OCI-LY3 (cell line): ENCODE results near the gene GNA12.

Source experiments
- H2AFZ ChIP-seq: fragments of 200-600, 300-600 bp; shearing (Covaris generic); 2 replicates; pipeline ENCODE4 v1.6.0; 2014; ENCODE audit warnings: antibody characterized with exemption, low read depth, low read length
- H3K27ac ChIP-seq: fragments of 200-600, 300-600 bp; sonication (generic); 2 replicates; pipeline ENCODE4 v1.5.1; 2014; ENCODE audit warnings: mild to moderate bottlenecking, low read length, moderate library complexity, mixed read lengths
- H3K27me3 ChIP-seq: fragments of 200-600, 300-600 bp; sonication (generic); 2 replicates; pipeline ENCODE4 v1.6.1; 2014; ENCODE audit warnings: low read depth, low read length, mixed read lengths
- H3K36me3 ChIP-seq: fragments of 200-600, 300-600 bp; sonication (generic); replicated peaks from 2 replicates; pipeline ENCODE3; 2014; ENCODE audit warnings: low read depth, low read length, mixed read lengths
- H3K4me1 ChIP-seq: fragments of 300-600, 200-600 bp; sonication (generic); 2 replicates; pipeline ENCODE4 v1.6.1; 2014; ENCODE audit warnings: low read length, mixed read lengths
- H3K4me2 ChIP-seq: fragments of 200-600, 300-600 bp; sonication (generic); 2 replicates; pipeline ENCODE4 v1.6.1; 2014; ENCODE audit warnings: low read length, mixed read lengths
- H3K4me3 ChIP-seq: fragments of 300-600, 200-600 bp; sonication (generic); 2 replicates; pipeline ENCODE4 v1.5.1; 2014; ENCODE audit warnings: antibody characterized with exemption, mild to moderate bottlenecking, low read length, moderate library complexity
- H3K79me2 ChIP-seq: fragments of 300-600, 200-600 bp; shearing (Covaris generic); 2 replicates; pipeline ENCODE4 v1.6.1; 2014; ENCODE audit warnings: mild to moderate bottlenecking, low read length, mixed read lengths
- H3K9ac ChIP-seq: fragments of 300-600, 200-600 bp; shearing (Covaris generic); 2 replicates; pipeline ENCODE4 v1.6.0; 2014; ENCODE audit warnings: mild to moderate bottlenecking, low read length, moderate library complexity
- H3K9me3 ChIP-seq: fragments of 200-600, 300-600 bp; shearing (Covaris generic); 2 replicates; pipeline ENCODE4 v1.6.1; 2014; ENCODE audit warnings: low read length, mixed read lengths; ENCODE audit not compliant: insufficient read depth
- H4K20me1 ChIP-seq: fragments of 200-600, 300-600 bp; sonication (generic); 2 replicates; pipeline ENCODE4 v1.6.1; 2016; ENCODE audit warnings: low read length, mixed read lengths; ENCODE audit not compliant: insufficient read depth
- EZH2phosphoT487 ChIP-seq: fragments of 200-600 bp; shearing (Covaris generic); IDR thresholded peaks from 2 replicates; pipeline ENCODE4 v1.6.1; 2018; ENCODE audit warnings: antibody characterized with exemption, mixed run types, low read depth
- TF ChIP-seq, protein P1 (sequence below): fragments of 200-600, 300-600 bp; sonication (generic); IDR thresholded peaks from 2 replicates; pipeline ENCODE4 v1.5.1; 2014; ENCODE audit warnings: antibody characterized with exemption, low read length, low read depth

Gene GNA12

DNA sequence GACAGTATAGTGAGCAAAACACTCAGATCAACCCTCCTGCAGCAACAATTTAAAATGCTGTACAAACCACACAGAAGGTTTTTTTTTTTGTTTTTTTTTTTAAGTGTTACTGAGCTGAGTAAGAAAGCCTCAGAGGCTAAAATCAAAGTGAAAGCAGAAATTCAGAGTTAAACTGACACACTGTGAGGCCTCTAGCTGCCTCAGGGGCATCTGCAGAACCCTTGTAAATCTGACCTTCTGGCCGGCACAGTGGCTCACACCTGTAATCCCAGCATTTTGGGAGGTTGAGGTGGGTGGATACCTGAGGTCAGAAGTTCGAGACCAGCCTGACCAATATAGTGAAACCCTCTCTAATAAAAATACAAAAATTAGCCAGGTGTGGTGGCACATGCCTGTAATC lies 7.4 kb upstream of the GNA12 start:
- Histone ChIP-seq H2AFZ (no peak overlapping the region), H3K27ac (peak overlapping the region; percentile 50), H3K4me1 (peaks cover 26% of the 10 kb centered on the region), H3K4me3 (no peak overlapping the region), H3K9ac (no peak overlapping the region), H4K20me1 (no peaks in the 10 kb centered on the region), H3K4me2 (peak overlapping the region; percentile 54), H3K27me3 (no peaks in the 10 kb centered on the region), H3K36me3 (no peaks in the 10 kb centered on the region), H3K79me2 (no peaks in the 10 kb centered on the region), H3K9me3 (no peaks in the 10 kb centered on the region)
- TF ChIP-seq EZH2phosphoT487, result no peak
- TF ChIP-seq, protein P1, sequence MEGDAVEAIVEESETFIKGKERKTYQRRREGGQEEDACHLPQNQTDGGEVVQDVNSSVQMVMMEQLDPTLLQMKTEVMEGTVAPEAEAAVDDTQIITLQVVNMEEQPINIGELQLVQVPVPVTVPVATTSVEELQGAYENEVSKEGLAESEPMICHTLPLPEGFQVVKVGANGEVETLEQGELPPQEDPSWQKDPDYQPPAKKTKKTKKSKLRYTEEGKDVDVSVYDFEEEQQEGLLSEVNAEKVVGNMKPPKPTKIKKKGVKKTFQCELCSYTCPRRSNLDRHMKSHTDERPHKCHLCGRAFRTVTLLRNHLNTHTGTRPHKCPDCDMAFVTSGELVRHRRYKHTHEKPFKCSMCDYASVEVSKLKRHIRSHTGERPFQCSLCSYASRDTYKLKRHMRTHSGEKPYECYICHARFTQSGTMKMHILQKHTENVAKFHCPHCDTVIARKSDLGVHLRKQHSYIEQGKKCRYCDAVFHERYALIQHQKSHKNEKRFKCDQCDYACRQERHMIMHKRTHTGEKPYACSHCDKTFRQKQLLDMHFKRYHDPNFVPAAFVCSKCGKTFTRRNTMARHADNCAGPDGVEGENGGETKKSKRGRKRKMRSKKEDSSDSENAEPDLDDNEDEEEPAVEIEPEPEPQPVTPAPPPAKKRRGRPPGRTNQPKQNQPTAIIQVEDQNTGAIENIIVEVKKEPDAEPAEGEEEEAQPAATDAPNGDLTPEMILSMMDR, result no peak

DNA sequence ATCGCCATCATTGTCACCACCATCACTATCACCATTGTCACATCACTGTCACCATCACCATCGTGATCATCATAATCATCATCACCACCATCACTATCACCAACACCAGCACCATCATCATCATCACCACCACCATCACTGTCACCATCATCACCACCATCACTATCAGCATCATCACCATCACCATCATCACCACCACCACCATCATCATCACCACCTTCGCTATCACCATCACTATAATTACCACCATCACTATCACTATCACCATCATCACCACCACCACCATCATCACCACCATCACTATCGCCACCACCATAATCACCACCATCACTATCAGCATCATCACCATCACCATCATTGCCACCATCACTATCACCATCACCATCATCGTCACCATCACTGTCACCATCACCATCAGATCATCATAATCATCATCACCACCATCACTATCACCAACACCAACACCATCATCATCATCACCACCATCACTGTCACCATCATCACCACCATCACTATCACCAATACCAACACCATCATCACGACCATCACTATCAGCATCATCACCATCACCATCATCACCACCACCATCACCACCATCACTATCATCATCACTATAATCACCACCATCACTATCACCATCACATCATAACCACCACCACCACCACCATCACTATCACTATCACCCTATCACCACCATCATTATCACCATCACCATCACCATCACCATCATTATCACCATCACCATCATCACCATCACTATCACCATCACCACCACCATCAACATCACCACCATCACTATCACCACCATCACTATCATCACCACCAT lies 6.0 kb upstream of the GNA12 start:
- H3K36me3 ChIP-seq, result no peaks in the 10 kb centered on the region
- H3K4me3 ChIP-seq, result no peak overlapping the region
- H3K4me1 ChIP-seq, result peaks cover 27% of the 10 kb centered on the region
- H4K20me1 ChIP-seq, result no peaks in the 10 kb centered on the region
- H3K9ac ChIP-seq, result no peak overlapping the region
- no peaks in the 10 kb centered on the region for H3K9me3 ChIP-seq
- H2AFZ ChIP-seq, result no peak overlapping the region
- H3K27me3 ChIP-seq, result no peaks in the 10 kb centered on the region
- no peak overlapping the region for H3K4me2 ChIP-seq
- H3K27ac ChIP-seq, result no peak overlapping the region
- TF ChIP-seq, protein P1, result no peak
- TF ChIP-seq EZH2phosphoT487, result no peak
- no peaks in the 10 kb centered on the region for H3K79me2 ChIP-seq

DNA sequence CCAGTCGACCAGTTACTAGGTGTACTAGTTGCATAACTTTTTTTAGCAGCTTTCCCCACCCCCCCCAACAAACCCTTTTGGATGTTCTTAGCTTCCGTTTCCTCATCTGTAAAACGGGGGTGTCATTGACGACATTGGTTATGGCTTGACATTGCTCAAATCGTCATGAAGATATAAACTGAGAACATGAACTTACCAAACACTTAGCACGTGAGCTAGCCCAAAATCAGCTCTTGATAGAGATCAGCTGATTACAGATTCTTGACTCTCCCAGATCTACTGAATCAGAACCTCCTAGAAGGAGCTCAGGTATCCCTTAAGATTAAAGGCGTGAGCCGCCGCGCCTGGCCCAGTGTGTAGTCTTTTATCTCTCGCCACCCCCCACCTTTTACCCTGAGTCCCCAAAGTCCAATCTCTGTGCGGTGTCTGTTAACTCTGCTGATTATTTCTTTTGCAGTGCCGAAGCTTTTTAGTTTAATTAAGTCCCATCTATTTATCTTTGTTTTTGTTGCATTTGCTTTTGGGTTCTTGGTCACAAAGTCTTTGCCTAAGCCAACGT lies 1.0 kb upstream of the GNA12 start:
- no peak for TF ChIP-seq EZH2phosphoT487
- TF ChIP-seq, protein P1, result no peak
- Histone ChIP-seq H3K9ac (peak overlapping the region; percentile 66), H3K27ac (no peak overlapping the region), H4K20me1 (no peaks in the 10 kb centered on the region), H3K27me3 (no peaks in the 10 kb centered on the region), H3K9me3 (no peaks in the 10 kb centered on the region), H3K4me1 (peaks cover 11% of the 10 kb centered on the region), H3K4me2 (peak overlapping the region; percentile 91), H2AFZ (0 out of 2 replicates have a peak overlapping the region, but pooled peaks have one; percentile 71), H3K36me3 (no peaks in the 10 kb centered on the region), H3K79me2 (peaks cover 9% of the 10 kb centered on the region), H3K4me3 (peak overlapping the region; percentile 85)

DNA sequence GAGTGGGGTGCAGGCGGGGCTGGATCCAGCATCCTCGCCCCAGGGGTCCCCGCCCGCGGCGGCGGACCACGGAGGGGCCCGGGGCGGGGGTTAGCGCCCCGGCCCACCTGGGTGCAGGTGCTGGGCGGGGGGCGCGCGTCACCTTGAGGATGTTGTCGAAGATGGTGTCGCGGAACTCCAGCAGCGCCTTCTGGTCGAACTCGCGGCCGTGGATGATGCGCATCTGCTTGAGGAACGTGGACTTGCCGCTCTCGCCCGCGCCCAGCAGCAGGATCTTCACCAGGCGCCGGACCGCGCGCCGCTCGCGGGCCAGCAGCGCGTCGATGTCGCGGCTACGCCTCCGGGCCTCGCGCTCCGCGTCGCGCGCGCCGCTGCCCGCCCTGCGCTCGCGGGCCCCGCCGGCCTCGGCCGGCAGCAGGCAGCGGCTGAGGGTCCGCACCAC lies 376 bp downstream of the GNA12 start:
- H2AFZ ChIP-seq, result no peak overlapping the region
- TF ChIP-seq, protein P1, result no peak
- no peak for TF ChIP-seq EZH2phosphoT487
- no peaks in the 10 kb centered on the region for H4K20me1 ChIP-seq
- peaks cover 11% of the 10 kb centered on the region for H3K4me1 ChIP-seq
- no peaks in the 10 kb centered on the region for H3K9me3 ChIP-seq
- H3K4me3 ChIP-seq, result peak overlapping the region; percentile 77
- H3K27ac ChIP-seq, result no peak overlapping the region
- no peaks in the 10 kb centered on the region for H3K36me3 ChIP-seq
- H3K79me2 ChIP-seq, result peaks cover 9% of the 10 kb centered on the region
- peak overlapping the region; percentile 51; the same call in 1 of the 2 replicates for H3K9ac ChIP-seq
- H3K27me3 ChIP-seq, result no peaks in the 10 kb centered on the region
- H3K4me2 ChIP-seq, result peak overlapping the region; percentile 91
